K562 (cell line): ENCODE measurements around the gene ADGRD1. TPM values are rescaled to one million over a fixed set of nuclear protein-coding genes. Genes with fewer than 3 reads are reported as not detected.

ENCODE experiments used
- ATAC-seq: fragments of 200-7000 bp; cut with Tn5 transposase; 3 replicates; pipeline ENCODE4 v1.9.1; 2020; ENCODE audit warnings: moderate library complexity
- BruUV-seq: library from RNA; stranded (reverse); fragments of 400-500 nt; replicated peaks from 2 replicates; lab custom pipeline; 2021; lab: Mats Ljungman, UMichigan
- CTCF ChIA-PET: fragments of 300-600 bp; formaldehyde crosslinking; extraction: SDS; loops from one replicate; lab custom pipeline; 2021; ENCODE audit warnings: low intra/inter-chr PET ratio; lab: Yijun Ruan, JAX
- POLR2A ChIA-PET: fragments of 300-600, 350-650 bp; sonication (Branson Sonifier 250); formaldehyde crosslinking; extraction: SDS; loops from one replicate; lab custom pipeline; 2021; ENCODE audit warnings: antibody characterized with exemption, inconsistent platforms; lab: Yijun Ruan, JAX
- DNase-seq, 4 experiments: peaks; one replicate each; pipeline versions ENCODE4 v3.0.0 to v3.0.0-alpha.2; 2011 to 2018; ENCODE audit warnings: low spot score in 3 of 4, mixed read lengths in 3 of 4; ENCODE audit errors: extremely low read depth in 1 of 4
- FAIRE-seq: peaks from 2 replicates; lab custom pipeline; 2011; peaks lifted over from hg19 to GRCh38; lab: Jason Lieb, UNC
- H2AFZ ChIP-seq: 2 replicates; pipeline ENCODE4 v1.6.0; 2011; ENCODE audit warnings: low read depth, low read length, control low read depth, inconsistent platforms
- H3K27ac ChIP-seq: fragments of 200-600 bp; 3 replicates; pipeline ENCODE4 v1.8.0; 2011; ENCODE audit warnings: low read depth, mild to moderate bottlenecking, control low read depth, inconsistent platforms, low read length, moderate library complexity, mixed read lengths; ENCODE audit errors: extremely low read depth
- H3K27me3 ChIP-seq, 2 experiments: fragments of 300-600 bp in 1 of 2; 2 replicates in 1 of 2; 3 replicates in 1 of 2; pipeline versions ENCODE4 v1.6.0 to v1.8.0; 2011; ENCODE audit warnings: inconsistent platforms in 2 of 2, low read length in 2 of 2, mild to moderate bottlenecking in 1 of 2, mixed read lengths in 1 of 2, moderate library complexity in 1 of 2; ENCODE audit not compliant: control insufficient read depth in 2 of 2, insufficient read depth in 2 of 2
- H3K36me3 ChIP-seq: fragments of 300-600 bp; 3 replicates; pipeline ENCODE4 v1.8.0; 2011; ENCODE audit warnings: mild to moderate bottlenecking, low read length, inconsistent platforms; ENCODE audit not compliant: control insufficient read depth, insufficient read depth
- H3K4me1 ChIP-seq, 2 experiments: fragments of 200-600 bp in 1 of 2; replicated peaks in 1 of 2; 2 replicates in 1 of 2; 3 replicates in 1 of 2; pipeline versions ENCODE4 v1.5.1 to v1.8.0; 2011; ENCODE audit warnings: inconsistent platforms in 2 of 2, low read length in 2 of 2, mild to moderate bottlenecking in 1 of 2, mixed read lengths in 1 of 2, moderate library complexity in 1 of 2; ENCODE audit not compliant: control insufficient read depth in 2 of 2, insufficient read depth in 2 of 2
- H3K4me2 ChIP-seq: 2 replicates; pipeline ENCODE4 v1.6.1; 2011; ENCODE audit warnings: low read length, control low read depth, inconsistent platforms, mixed read lengths; ENCODE audit not compliant: insufficient read depth
- H3K4me3 ChIP-seq: fragments of 200-600 bp; sonication (generic), shearing (Covaris generic); 2 replicates; pipeline ENCODE4 v1.5.1; 2016; ENCODE audit warnings: control low read depth, inconsistent platforms
- H3K79me2 ChIP-seq: fragments of 200-600 bp; 3 replicates; pipeline ENCODE4 v1.8.0; 2011; ENCODE audit warnings: low read length, inconsistent platforms; ENCODE audit not compliant: control insufficient read depth, insufficient read depth
- H3K9ac ChIP-seq, 2 experiments: 2 replicates each; pipeline versions ENCODE4 v1.6.0 to v1.6.1; 2011; ENCODE audit warnings: low read depth in 2 of 2, low read length in 2 of 2, control low read depth in 1 of 2, inconsistent platforms in 1 of 2, mild to moderate bottlenecking in 1 of 2, mixed read lengths in 1 of 2; ENCODE audit not compliant: insufficient read depth in 1 of 2
- H3K9me1 ChIP-seq: one replicate; pipeline ENCODE4 v1.6.0; 2011; ENCODE audit warnings: inconsistent platforms, mild to moderate bottlenecking, low read length, moderate library complexity; ENCODE audit not compliant: control insufficient read depth, insufficient read depth
- H3K9me3 ChIP-seq: replicated peaks from 2 replicates; pipeline ENCODE4 v1.5.1; 2011; ENCODE audit warnings: low read depth, low read length, inconsistent platforms; ENCODE audit not compliant: control insufficient read depth, insufficient read depth
- H4K20me1 ChIP-seq: replicated peaks from 2 replicates; pipeline ENCODE4 v1.6.1; 2011; ENCODE audit warnings: low read length, inconsistent platforms, mixed read lengths; ENCODE audit not compliant: control insufficient read depth, insufficient read depth
- POLR2AphosphoS5 ChIP-seq: IDR thresholded peaks from 2 replicates; pipeline ENCODE4 v1.6.1; 2011; ENCODE audit warnings: mild to moderate bottlenecking, low read depth, low read length, moderate library complexity; ENCODE audit not compliant: control insufficient read depth, insufficient read depth
- PTTG1 ChIP-seq: fragments of 450-650 bp; IDR thresholded peaks from 2 replicates; pipeline ENCODE4 v1.6.1; 2016; ENCODE audit warnings: low read depth, mild to moderate bottlenecking, missing genetic modification characterization, missing compliant biosample characterization
- SREBF2 ChIP-seq: sonication (generic); formaldehyde crosslinking; IDR thresholded peaks from 2 replicates; pipeline ENCODE4 v1.4.0; 2020; ENCODE audit warnings: mild to moderate bottlenecking, missing genetic modification reagents
- WGBS: fragments of 100-300 bp; shearing (Covaris generic); methylation state at CpG from one replicate; pipeline ENCODE4 v1.1.6; 2016; ENCODE audit warnings: low coverage, mixed read lengths; ENCODE audit not compliant: insufficient coverage; ENCODE audit errors: missing lambda C conversion rate; 5-methylcytosine and 5-hydroxymethylcytosine counted together
- in situ Hi-C: fragments of 300-500 bp; cut with MboI; formaldehyde crosslinking; loops from 4 replicates; pipeline ENCODE4 v1.15.0; 2018; ENCODE audit warnings: inconsistent platforms, mixed read lengths
- intact Hi-C: fragments of 100-400 bp; cut with micrococcal nuclease; formaldehyde crosslinking; loops from 2 replicates; pipeline ENCODE4 v1.14.2; 2022
- polyA plus RNA-seq, 8 experiments: library from polyadenylated mRNA; depleted of rRNA in 4 of 8; stranded (reverse) in 5 of 8; unstranded in 3 of 8; fragments of >200 nt; fragmentation: Nextera tagmentation in 2 of 8; fragmentation: Illumina TruSeq in 1 of 8; extraction: Ambion mirVana in 2 of 8; extraction: Trizol in 1 of 8; gene quantifications; 2 replicates each; pipeline versions ENCODE4 v1.2.1 to v1.2.3, GENCODE V29; 2011 to 2014; ENCODE audit warnings: inconsistent platforms in 1 of 8, missing spikeins in 1 of 8
- total RNA-seq, 7 experiments: library from RNA; depleted of rRNA in 6 of 7; stranded (reverse); fragments of >200 nt in 6 of 7; fragmentation: Illumina TruSeq in 2 of 7; extraction: Trizol in 2 of 7; gene quantifications; 2 replicates each; pipeline versions ENCODE4 v1.2.1 to v1.2.3, GENCODE V29; 2011 to 2021; ENCODE audit warnings: low replicate concordance in 1 of 7

Gene ADGRD1
- total and polyA plus RNA-seq, 9 of the 15 experiments (the other 6 are each of a cell fraction or from before 2014, with no cell fraction given), result 1.7 to 11.7 (median 3.3) TPM

- no peaks in the 10 kb centered on the region for H3K79me2 ChIP-seq
- H3K4me2 ChIP-seq, result no peak overlapping the region
- intact Hi-C loops (no loop called here), in situ Hi-C loops (no loop called here)
- H3K9me3 ChIP-seq, result no peaks in the 10 kb centered on the region
- 7% methylated on average over 15 of the region's 25 CpGs for WGBS
- H3K27ac ChIP-seq, result no peak overlapping the region
- H3K9me1 ChIP-seq, result no peaks in the 10 kb centered on the region
- H3K9ac ChIP-seq, result no peak overlapping the region
- TF ChIP-seq PTTG1 (tag), result no peak
- FAIRE-seq (no peak), ATAC-seq (no peak), DNase-seq (no peak)
- no peak overlapping the region for H3K4me3 ChIP-seq
- ChIA-PET POLR2A (no interaction called here), CTCF (no interaction called here)
- H3K36me3 ChIP-seq, result no peaks in the 10 kb centered on the region
- H3K4me1 ChIP-seq, result no peaks in the 10 kb centered on the region; a peak in 1 of 5 replicates
- H4K20me1 ChIP-seq, result peaks cover 23% of the 10 kb centered on the region
- no peak overlapping the region for H2AFZ ChIP-seq
- no TSS peak for BruUV-seq
- H3K27me3 ChIP-seq, result peaks cover 29 to 61% of the 10 kb centered on the region in 2 experiments
Measured at GRCh38 chr12:131057211-131057721, 103.6 kb downstream of the ADGRD1 start.

- no peak overlapping the region for H3K4me3 ChIP-seq
- no peak overlapping the region for H3K4me2 ChIP-seq
- no TSS peak for BruUV-seq
- intact Hi-C loops, result no loop called here
- DNase-seq, result no peak
- no peak overlapping the region for H2AFZ ChIP-seq
- no peak for ATAC-seq
- H3K9ac ChIP-seq, result no peak overlapping the region
- H3K27me3 ChIP-seq, result peaks cover 28 to 55% of the 10 kb centered on the region in 2 experiments
- no peaks in the 10 kb centered on the region for H3K36me3 ChIP-seq
- no peak for FAIRE-seq
- no peaks in the 10 kb centered on the region for H3K79me2 ChIP-seq
- no peak for TF ChIP-seq POLR2AphosphoS5
- no peak for TF ChIP-seq SREBF2
- TF ChIP-seq, all 486 proteins: peak for 0
- ChIA-PET POLR2A (interaction anchor here (0.7 kb wide), 1 partner anchor 22 kb away, joined by 3 read pairs; no protein-coding TSS in a partner anchor), CTCF (no interaction called here)
- H4K20me1 ChIP-seq, result peaks cover 20% of the 10 kb centered on the region
- 18% methylated on average over 11 of the region's 11 CpGs for WGBS
- no peaks in the 10 kb centered on the region; a peak in 1 of 5 replicates for H3K4me1 ChIP-seq
- no peaks in the 10 kb centered on the region for H3K9me3 ChIP-seq
- in situ Hi-C loops, result no loop called here
- no peak overlapping the region for H3K27ac ChIP-seq
- H3K9me1 ChIP-seq, result no peaks in the 10 kb centered on the region
Measured at GRCh38 chr12:131057722-131058515, 104.2 kb downstream of the ADGRD1 start.
